Prostate gland (tissue), 2 donors: ENCODE results near the gene COMMD9. TPM values are rescaled to one million over a fixed set of nuclear protein-coding genes. Genes with fewer than 3 reads are reported as not detected.

Experiments used
- DNase-seq: peaks from one replicate; pipeline ENCODE4 v3.0.0-alpha.2; 2019; ENCODE audit warnings: low spot score
- H3K27ac ChIP-seq, 2 donors: fragments of 200-600 bp; sonication (generic); 2 replicates each; pipeline ENCODE4 v1.5.1; 2017 to 2019
- H3K27me3 ChIP-seq: fragments of 200-600 bp; sonication (generic); replicated peaks from 2 replicates; pipeline ENCODE4 v1.5.1; 2019; ENCODE audit not compliant: insufficient read depth
- H3K36me3 ChIP-seq, 2 donors: fragments of 200-600 bp; sonication (generic); 1 replicate in 1 of 2; 2 replicates in 1 of 2; pipeline versions ENCODE4 v1.5.1 to v1.8.1; 2017 to 2019
- H3K4me1 ChIP-seq: fragments of 200-600 bp; sonication (generic); replicated peaks from 2 replicates; pipeline ENCODE4 v1.5.1; 2019
- H3K4me3 ChIP-seq, 2 donors: fragments of 200-600 bp; sonication (generic); 2 replicates each; pipeline ENCODE4 v1.5.1; 2017 to 2019
- H3K9me3 ChIP-seq: fragments of 200-600 bp; sonication (generic); 2 replicates; pipeline ENCODE4 v1.5.1; 2017
- POLR2A ChIP-seq: fragments of 450-650 bp; IDR thresholded peaks from one replicate; pipeline ENCODE4 v1.6.1; 2016; ENCODE audit warnings: antibody characterized with exemption, mild to moderate bottlenecking
- POLR2AphosphoS5 ChIP-seq: sonication (generic); formaldehyde crosslinking; IDR thresholded peaks from one replicate; pipeline ENCODE4 v1.6.1; 2017; ENCODE audit warnings: antibody characterized with exemption
- WGBS: methylation state at CpG from one replicate; pipeline ENCODE4 v1.1.5; 2018; 5-methylcytosine and 5-hydroxymethylcytosine counted together
- intact Hi-C: fragments of 100-400 bp; cut with DNase I; formaldehyde crosslinking; loops from one replicate; pipeline ENCODE4 v1.14.2; 2022
- total RNA-seq, 2 donors: library from RNA; depleted of rRNA; stranded (reverse); fragments of >200 nt; gene quantifications; one replicate each; pipeline ENCODE4 v1.1.0, GENCODE V29; 2016
- TF ChIP-seq, protein P1 (sequence below), 4 experiments: fragments of 200-600 bp in 2 of 4; fragments of 450-650 bp in 2 of 4; sonication (generic) in 2 of 4; IDR thresholded peaks; 1 replicate in 3 of 4; 2 replicates in 1 of 4; pipeline ENCODE4 v1.5.1; 2016 to 2019; ENCODE audit warnings: antibody characterized with exemption in 4 of 4, mild to moderate bottlenecking in 2 of 4, moderate library complexity in 2 of 4

COMMD9 gene
- total RNA-seq, 2 donors from 2014 or later, result 34.3 to 40.4 TPM

- Histone ChIP-seq H3K4me3 (no peak overlapping the region), H3K27ac (no peak overlapping the region), H3K36me3 (no peaks in the 10 kb centered on the region), H3K4me1 (no peaks in the 10 kb centered on the region), H3K9me3 (no peaks in the 10 kb centered on the region), H3K27me3 (no peaks in the 10 kb centered on the region)
- TF ChIP-seq POLR2AphosphoS5, result no peak
- TF ChIP-seq POLR2A, result no peak
- TF ChIP-seq, protein P1, sequence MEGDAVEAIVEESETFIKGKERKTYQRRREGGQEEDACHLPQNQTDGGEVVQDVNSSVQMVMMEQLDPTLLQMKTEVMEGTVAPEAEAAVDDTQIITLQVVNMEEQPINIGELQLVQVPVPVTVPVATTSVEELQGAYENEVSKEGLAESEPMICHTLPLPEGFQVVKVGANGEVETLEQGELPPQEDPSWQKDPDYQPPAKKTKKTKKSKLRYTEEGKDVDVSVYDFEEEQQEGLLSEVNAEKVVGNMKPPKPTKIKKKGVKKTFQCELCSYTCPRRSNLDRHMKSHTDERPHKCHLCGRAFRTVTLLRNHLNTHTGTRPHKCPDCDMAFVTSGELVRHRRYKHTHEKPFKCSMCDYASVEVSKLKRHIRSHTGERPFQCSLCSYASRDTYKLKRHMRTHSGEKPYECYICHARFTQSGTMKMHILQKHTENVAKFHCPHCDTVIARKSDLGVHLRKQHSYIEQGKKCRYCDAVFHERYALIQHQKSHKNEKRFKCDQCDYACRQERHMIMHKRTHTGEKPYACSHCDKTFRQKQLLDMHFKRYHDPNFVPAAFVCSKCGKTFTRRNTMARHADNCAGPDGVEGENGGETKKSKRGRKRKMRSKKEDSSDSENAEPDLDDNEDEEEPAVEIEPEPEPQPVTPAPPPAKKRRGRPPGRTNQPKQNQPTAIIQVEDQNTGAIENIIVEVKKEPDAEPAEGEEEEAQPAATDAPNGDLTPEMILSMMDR (IDR thresholded peaks at IDR 0.05), result no peak
- no peak for DNase-seq
- intact Hi-C loops, result no loop called here
- 75% methylated on average over 4 of the region's 4 CpGs for WGBS
Measured at GRCh38 chr11:36248436-36248835, 40.8 kb downstream of the COMMD9 start.

- H3K27ac ChIP-seq, result no peak overlapping the region
- no peaks in the 10 kb centered on the region for H3K36me3 ChIP-seq
- no peaks in the 10 kb centered on the region for H3K27me3 ChIP-seq
- TF ChIP-seq POLR2A, result no peak
- no peak for TF ChIP-seq POLR2AphosphoS5
- TF ChIP-seq, protein P1 (IDR thresholded peaks at IDR 0.05), result no peak
- no peak overlapping the region for H3K4me3 ChIP-seq
- intact Hi-C loops, result no loop called here
- H3K4me1 ChIP-seq, result no peaks in the 10 kb centered on the region
- no peaks in the 10 kb centered on the region for H3K9me3 ChIP-seq
- DNase-seq, result no peak
- 49% methylated on average over 3 of the region's 3 CpGs for WGBS
Measured at GRCh38 chr11:36247493-36247892, 41.7 kb downstream of the COMMD9 start.

GRCh38 chr11:36243641-36244040 is 45.6 kb downstream of the COMMD9 start:
- Histone ChIP-seq H3K27me3 (no peaks in the 10 kb centered on the region), H3K4me3 (no peak overlapping the region), H3K27ac (no peak overlapping the region), H3K4me1 (no peaks in the 10 kb centered on the region), H3K36me3 (no peaks in the 10 kb centered on the region), H3K9me3 (no peaks in the 10 kb centered on the region)
- TF ChIP-seq, protein P1 (IDR thresholded peaks at IDR 0.05), result no peak
- TF ChIP-seq POLR2AphosphoS5 (no peak), POLR2A (no peak)
- no peak for DNase-seq
- intact Hi-C loops, result no loop called here
- 59% methylated on average over 1 of the region's 1 CpG for WGBS

- no peak overlapping the region for H3K27ac ChIP-seq
- no peak for DNase-seq
- no peaks in the 10 kb centered on the region for H3K9me3 ChIP-seq
- H3K4me3 ChIP-seq, result no peak overlapping the region
- TF ChIP-seq POLR2AphosphoS5 (no peak), POLR2A (no peak)
- TF ChIP-seq, protein P1 (IDR thresholded peaks at IDR 0.05), result no peak
- H3K27me3 ChIP-seq, result no peaks in the 10 kb centered on the region
- intact Hi-C loops, result no loop called here
- H3K36me3 ChIP-seq, result no peaks in the 10 kb centered on the region
- no peaks in the 10 kb centered on the region for H3K4me1 ChIP-seq
- 91% methylated on average over 1 of the region's 1 CpG for WGBS
Measured at GRCh38 chr11:36241497-36241896, 47.7 kb downstream of the COMMD9 start.

DNA sequence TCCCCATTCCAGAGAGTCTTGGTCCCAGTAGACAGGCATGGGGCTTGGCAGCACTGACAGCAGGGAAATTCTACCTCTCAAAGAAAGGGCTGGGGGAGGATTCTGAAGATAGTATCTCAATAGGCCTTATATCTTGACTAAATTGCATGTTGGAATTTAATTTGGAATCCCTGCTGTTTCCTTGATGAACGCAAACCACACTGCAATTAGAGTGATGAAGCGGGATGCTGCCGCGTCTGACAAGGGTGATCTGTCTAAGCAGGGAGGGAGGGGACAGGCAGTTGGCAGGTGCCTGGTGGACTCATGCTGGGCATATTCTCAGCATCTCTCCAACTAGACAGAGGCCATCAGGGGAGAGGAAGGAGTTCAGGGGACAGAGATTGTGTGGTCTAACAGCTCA is 48.4 kb downstream of the COMMD9 start:
- 86% methylated on average over 4 of the region's 4 CpGs for WGBS
- Histone ChIP-seq H3K9me3 (no peaks in the 10 kb centered on the region), H3K4me1 (no peaks in the 10 kb centered on the region), H3K36me3 (no peaks in the 10 kb centered on the region), H3K27ac (no peak overlapping the region), H3K27me3 (no peaks in the 10 kb centered on the region), H3K4me3 (no peak overlapping the region)
- DNase-seq, result no peak
- TF ChIP-seq POLR2AphosphoS5 (no peak), POLR2A (no peak)
- TF ChIP-seq, protein P1 (IDR thresholded peaks at IDR 0.05), result no peak
- intact Hi-C loops, result no loop called here
